Bronchial epithelial cell (primary cell): ENCODE results near the gene CREB5. TPM values are rescaled to one million over a fixed set of nuclear protein-coding genes. Genes with fewer than 3 reads are reported as not detected.

Source experiments
- DNase-seq: peaks from one replicate; pipeline ENCODE4 v3.0.0-alpha.2; 2010; ENCODE audit warnings: low read depth
- FAIRE-seq: peaks from 2 replicates; lab custom pipeline; 2011; peaks lifted over from hg19 to GRCh38; lab: Jason Lieb, UNC
- H3K27me3 ChIP-seq: 2 replicates; pipeline ENCODE4 v1.5.1; 2011; ENCODE audit warnings: low read length; ENCODE audit not compliant: control insufficient read depth, insufficient read depth
- H3K36me3 ChIP-seq: 2 replicates; pipeline ENCODE4 v1.5.1; 2011; ENCODE audit warnings: low read length; ENCODE audit not compliant: control insufficient read depth, insufficient read depth
- H3K4me3 ChIP-seq: 2 replicates; pipeline ENCODE4 v1.5.1; 2011; ENCODE audit warnings: mild to moderate bottlenecking, low read depth, low read length, control low read depth
- CTCF ChIP-seq: IDR thresholded peaks from 2 replicates; pipeline ENCODE4 v1.5.1; 2011; ENCODE audit warnings: mild to moderate bottlenecking, moderate library complexity, low read length, control low read depth, inconsistent platforms; ENCODE audit not compliant: insufficient read depth, severe bottlenecking
- total RNA-seq: library from RNA; depleted of rRNA; stranded (reverse); fragments of >200 nt; gene quantifications from 2 replicates; pipeline ENCODE4 v1.2.1, GENCODE V29; 2014

CREB5 gene
- total RNA-seq, 1 donor from 2014 or later, result 2.1 TPM

DNA sequence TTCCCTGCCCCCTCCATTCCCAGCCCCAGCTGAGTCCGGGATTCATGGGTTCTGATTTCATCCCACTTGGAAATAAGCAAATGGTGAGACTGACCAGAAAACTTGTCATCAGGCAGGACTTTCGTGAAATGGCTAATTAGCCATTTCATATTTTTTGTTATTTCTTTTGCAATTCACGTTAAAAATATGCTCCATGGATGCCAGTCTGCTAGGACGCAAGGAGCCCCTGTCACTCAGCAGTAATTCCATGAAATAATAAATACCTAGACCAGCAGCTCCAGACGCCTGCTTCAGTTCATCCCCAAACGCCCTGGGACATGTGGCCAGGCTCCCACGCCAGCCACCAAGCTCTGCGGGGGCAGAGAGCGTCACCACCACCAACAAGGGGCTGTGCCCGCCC is 434.9 kb downstream of the CREB5 start:
- Histone ChIP-seq H3K36me3 (no peaks in the 10 kb centered on the region), H3K4me3 (no peak overlapping the region), H3K27me3 (peaks cover 2% of the 10 kb centered on the region)
- no peak for DNase-seq
- no peak for TF ChIP-seq CTCF
- FAIRE-seq, result no peak

DNA sequence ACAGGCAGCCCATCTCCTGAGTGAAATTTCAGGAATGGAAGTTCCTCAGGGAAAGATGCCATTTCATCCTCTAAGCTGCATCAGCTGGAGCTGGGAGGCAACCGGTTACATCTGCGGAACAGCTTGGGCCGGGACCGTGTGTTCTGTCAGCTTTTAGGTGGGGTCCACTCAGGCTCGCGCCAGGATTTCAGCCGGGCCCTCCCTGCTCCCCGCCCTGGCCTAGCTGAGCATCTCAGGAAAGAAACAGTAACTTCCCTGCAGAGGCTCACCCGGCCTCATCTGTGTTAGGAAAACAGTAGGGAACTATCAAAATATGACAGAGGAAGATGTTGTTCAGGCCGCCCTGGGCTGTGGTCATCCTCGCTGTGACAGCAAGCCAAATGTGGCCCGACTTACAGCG is 435.4 kb downstream of the CREB5 start:
- FAIRE-seq (no peak), DNase-seq (no peak)
- no peak overlapping the region for H3K4me3 ChIP-seq
- H3K27me3 ChIP-seq, result no peaks in the 10 kb centered on the region
- no peak for TF ChIP-seq CTCF
- no peaks in the 10 kb centered on the region for H3K36me3 ChIP-seq

DNA sequence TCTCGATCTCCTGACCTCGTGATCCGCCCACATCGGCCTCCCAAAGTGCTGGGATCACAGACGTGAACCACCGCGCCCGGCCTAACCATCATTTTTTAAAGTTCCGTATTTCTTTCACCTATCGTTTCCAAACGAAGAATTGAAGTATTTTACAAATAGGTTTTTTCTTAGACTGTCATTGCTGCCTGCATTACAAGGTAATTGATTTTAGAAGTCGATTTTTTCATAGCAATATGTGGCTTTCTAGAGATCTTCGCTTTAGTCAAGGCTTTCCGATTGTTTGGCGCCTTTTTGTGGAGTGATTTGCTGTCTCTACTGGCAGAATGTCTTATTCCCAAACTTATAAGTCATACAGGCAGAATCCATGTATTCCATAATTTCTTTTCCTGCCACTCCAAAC is 436.6 kb downstream of the CREB5 start:
- DNase-seq, result no peak
- FAIRE-seq, result no peak
- TF ChIP-seq CTCF, result no peak
- H3K36me3 ChIP-seq, result no peaks in the 10 kb centered on the region
- no peak overlapping the region for H3K4me3 ChIP-seq
- peaks cover 2% of the 10 kb centered on the region for H3K27me3 ChIP-seq

DNA sequence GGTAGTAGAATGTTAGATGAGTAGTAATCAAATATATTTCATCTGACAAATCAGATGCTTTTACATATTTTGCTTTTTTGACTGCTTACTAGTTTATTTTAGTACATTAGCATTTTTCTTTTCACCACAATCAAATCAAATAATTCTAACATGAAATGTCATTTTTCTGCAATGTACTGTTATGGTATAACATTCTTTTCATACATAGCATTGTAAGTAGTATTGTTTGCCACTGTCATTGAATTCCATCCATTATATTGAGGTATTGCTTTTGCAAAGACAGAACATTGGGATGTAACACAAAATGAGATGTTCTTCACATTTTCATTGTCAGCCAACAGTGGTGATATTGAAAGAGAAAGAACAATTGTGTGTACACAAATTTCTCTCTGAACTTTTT is 438.4 kb downstream of the CREB5 start:
- TF ChIP-seq CTCF, result no peak
- DNase-seq (no peak), FAIRE-seq (no peak)
- peaks cover 2% of the 10 kb centered on the region for H3K27me3 ChIP-seq
- no peaks in the 10 kb centered on the region for H3K36me3 ChIP-seq
- no peak overlapping the region for H3K4me3 ChIP-seq

- FAIRE-seq (no peak), DNase-seq (no peak)
- Histone ChIP-seq H3K27me3 (peaks cover 2% of the 10 kb centered on the region), H3K4me3 (no peak overlapping the region), H3K36me3 (no peaks in the 10 kb centered on the region)
- TF ChIP-seq CTCF, result no peak
Measured at GRCh38 chr7:28853150-28853549, 440.8 kb downstream of the CREB5 start.
